ENCODE data around the gene CCT6B.

DNA sequence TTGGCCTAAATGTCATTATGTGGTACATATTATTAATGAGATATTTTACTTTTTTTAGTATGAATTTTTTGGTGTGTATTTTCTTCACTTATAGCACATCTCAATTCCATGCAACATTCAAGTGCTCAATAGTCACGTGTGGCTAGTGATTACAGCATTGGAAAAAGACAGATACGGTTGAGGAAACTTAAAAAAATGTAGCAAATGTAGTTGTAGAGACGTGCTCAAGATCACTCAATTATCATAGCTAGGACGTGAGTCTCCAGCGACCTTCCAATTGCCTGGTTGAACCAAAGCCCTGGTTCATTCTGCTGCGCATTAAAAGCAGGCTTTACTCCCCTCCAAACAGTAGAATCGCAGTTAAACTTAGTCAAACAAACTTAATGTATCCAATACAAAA, 17.9 kb upstream of the CCT6B start:
- TF ChIP-seq, protein P1, sequence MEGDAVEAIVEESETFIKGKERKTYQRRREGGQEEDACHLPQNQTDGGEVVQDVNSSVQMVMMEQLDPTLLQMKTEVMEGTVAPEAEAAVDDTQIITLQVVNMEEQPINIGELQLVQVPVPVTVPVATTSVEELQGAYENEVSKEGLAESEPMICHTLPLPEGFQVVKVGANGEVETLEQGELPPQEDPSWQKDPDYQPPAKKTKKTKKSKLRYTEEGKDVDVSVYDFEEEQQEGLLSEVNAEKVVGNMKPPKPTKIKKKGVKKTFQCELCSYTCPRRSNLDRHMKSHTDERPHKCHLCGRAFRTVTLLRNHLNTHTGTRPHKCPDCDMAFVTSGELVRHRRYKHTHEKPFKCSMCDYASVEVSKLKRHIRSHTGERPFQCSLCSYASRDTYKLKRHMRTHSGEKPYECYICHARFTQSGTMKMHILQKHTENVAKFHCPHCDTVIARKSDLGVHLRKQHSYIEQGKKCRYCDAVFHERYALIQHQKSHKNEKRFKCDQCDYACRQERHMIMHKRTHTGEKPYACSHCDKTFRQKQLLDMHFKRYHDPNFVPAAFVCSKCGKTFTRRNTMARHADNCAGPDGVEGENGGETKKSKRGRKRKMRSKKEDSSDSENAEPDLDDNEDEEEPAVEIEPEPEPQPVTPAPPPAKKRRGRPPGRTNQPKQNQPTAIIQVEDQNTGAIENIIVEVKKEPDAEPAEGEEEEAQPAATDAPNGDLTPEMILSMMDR (IDR thresholded peaks at IDR 0.05): no peak
- no peak for TF ChIP-seq POLR2A (IDR thresholded peaks at IDR 0.05)
